ENCODE data around the gene CCDC107. TPM values are rescaled to one million over a fixed set of nuclear protein-coding genes. Genes with fewer than 3 reads are reported as not detected.

The CCDC107 gene
- total RNA-seq, 1 experiment from 2014 or later: 9.2 TPM

- no peak for DNase-seq (ENCODE audit: low read depth)
These were observed 42.9 kb downstream of the CCDC107 start for GRCh38 chr9:35700942-35701341.

- DNase-seq (ENCODE audit: low read depth): no peak
These were observed 44.6 kb downstream of the CCDC107 start for GRCh38 chr9:35702696-35703095.

GRCh38 chr9:35703906-35704672, 46.0 kb downstream of the CCDC107 start:
- no peak for DNase-seq (ENCODE audit: low read depth)

GRCh38 chr9:35705372-35705771, 47.3 kb downstream of the CCDC107 start:
- DNase-seq (ENCODE audit: low read depth): no peak

- DNase-seq (ENCODE audit: low read depth): no peak
These were observed 47.8 kb downstream of the CCDC107 start for GRCh38 chr9:35705836-35706430.

- DNase-seq (ENCODE audit: low read depth): no peak
These were observed 48.9 kb downstream of the CCDC107 start for GRCh38 chr9:35706951-35707350.

GRCh38 chr9:35708146-35708545, 50.1 kb downstream of the CCDC107 start:
- DNase-seq (ENCODE audit: low read depth): no peak

- no peak for DNase-seq (ENCODE audit: low read depth)
These were observed 52.9 kb downstream of the CCDC107 start for GRCh38 chr9:35710818-35711500.

Small RNA genes lying within 50 kb of the gene (small RNA-seq; reads per million reads assigned to genes)
- not detected for gene RMRP
- not detected for gene RN7SL22P

Other genes with a start within 250 kb of the CCDC107 start
- 17.2 and 18.6 TPM in 2 replicates for gene RUSC2, start 168.2 kb upstream of the CCDC107 start, total RNA-seq (2014; rRNA removed; shearing (Covaris generic))
- 5.4 and 9.2 TPM in 2 replicates for gene TESK1, start 53.0 kb upstream of the CCDC107 start, total RNA-seq (2014; rRNA removed; shearing (Covaris generic))
- gene CD72, start 39.9 kb upstream of the CCDC107 start, total RNA-seq (2014; rRNA removed; shearing (Covaris generic)): 0.27 TPM in 1 of 2 replicates, not detected in the other
- gene SIT1, start 7.4 kb upstream of the CCDC107 start, total RNA-seq (2014; rRNA removed; shearing (Covaris generic)): not detected in 2 replicates
- 6,816 and 22,210 TPM in 2 replicates for gene RMRP, start 273 bp upstream of the CCDC107 start, total RNA-seq (2014; rRNA removed; shearing (Covaris generic))
- 5.3 and 8.9 TPM in 2 replicates for gene ARHGEF39, start 6.9 kb downstream of the CCDC107 start, total RNA-seq (2014; rRNA removed; shearing (Covaris generic))
- gene CA9, start 15.6 kb downstream of the CCDC107 start, total RNA-seq (2014; rRNA removed; shearing (Covaris generic)): 0.33 and 0.55 TPM in 2 replicates
- 405 and 411 TPM in 2 replicates for gene TPM2, start 31.6 kb downstream of the CCDC107 start, total RNA-seq (2014; rRNA removed; shearing (Covaris generic))
- gene TLN1, start 73.9 kb downstream of the CCDC107 start, total RNA-seq (2014; rRNA removed; shearing (Covaris generic)): 165 and 198 TPM in 2 replicates
- gene CREB3, start 74.4 kb downstream of the CCDC107 start, total RNA-seq (2014; rRNA removed; shearing (Covaris generic)): 42.1 and 44.1 TPM in 2 replicates
- gene GBA2, start 90.9 kb downstream of the CCDC107 start, total RNA-seq (2014; rRNA removed; shearing (Covaris generic)): 39.2 and 41.6 TPM in 2 replicates
- gene RGP1, start 91.0 kb downstream of the CCDC107 start, total RNA-seq (2014; rRNA removed; shearing (Covaris generic)): 15.8 and 22.1 TPM in 2 replicates
- not detected in 2 replicates for gene MSMP, start 96.0 kb downstream of the CCDC107 start, total RNA-seq (2014; rRNA removed; shearing (Covaris generic))
- gene NPR2, start 133.3 kb downstream of the CCDC107 start, total RNA-seq (2014; rRNA removed; shearing (Covaris generic)): 6.9 and 8.6 TPM in 2 replicates
- 0.26 and 1.0 TPM in 2 replicates for gene SPAG8, start 154.0 kb downstream of the CCDC107 start, total RNA-seq (2014; rRNA removed; shearing (Covaris generic))
- gene HINT2, start 156.8 kb downstream of the CCDC107 start, total RNA-seq (2014; rRNA removed; shearing (Covaris generic)): 72.7 and 81.8 TPM in 2 replicates
- gene FAM221B, start 170.4 kb downstream of the CCDC107 start, total RNA-seq (2014; rRNA removed; shearing (Covaris generic)): not detected in 2 replicates
- 0.20 and 0.95 TPM in 2 replicates for gene TMEM8B, start 170.9 kb downstream of the CCDC107 start, total RNA-seq (2014; rRNA removed; shearing (Covaris generic))
- not detected in 2 replicates for gene OR13J1, start 212.1 kb downstream of the CCDC107 start, total RNA-seq (2014; rRNA removed; shearing (Covaris generic))
- gene HRCT1, start 247.9 kb downstream of the CCDC107 start, total RNA-seq (2014; rRNA removed; shearing (Covaris generic)): 2.4 and 3.2 TPM in 2 replicates